Progenitor cell of endocrine pancreas (in vitro differentiated cells): Measurements from ENCODE around the gene ADCY3. TPM values are rescaled to one million over a fixed set of nuclear protein-coding genes. Genes with fewer than 3 reads are reported as not detected.

ENCODE experiments used
- DNase-seq: peaks from one replicate; pipeline ENCODE4 v3.0.0; 2021; ENCODE audit warnings: low spot score; ENCODE audit not compliant: unreplicated experiment
- H3K27ac Mint-ChIP-seq: 2 replicates; pipeline ENCODE4 v1.8.0; 2021; ENCODE audit warnings: mild to moderate bottlenecking, moderate library complexity, mixed read lengths
- H3K27me3 Mint-ChIP-seq: 2 replicates; pipeline ENCODE4 v1.8.0; 2021; ENCODE audit warnings: mixed read lengths
- H3K36me3 Mint-ChIP-seq: 2 replicates; pipeline ENCODE4 v1.8.0; 2022; ENCODE audit warnings: mixed read lengths; ENCODE audit not compliant: insufficient read depth
- H3K4me1 Mint-ChIP-seq: 2 replicates; pipeline ENCODE4 v1.8.0; 2021; ENCODE audit warnings: low read depth, mixed read lengths
- H3K4me3 Mint-ChIP-seq: 2 replicates; pipeline ENCODE4 v1.8.0; 2021; ENCODE audit warnings: low read depth, mild to moderate bottlenecking, moderate library complexity, mixed read lengths
- H3K9me3 Mint-ChIP-seq: 2 replicates; pipeline ENCODE4 v1.8.0; 2021; ENCODE audit warnings: low read depth, mixed read lengths
- total RNA-seq: library from RNA; stranded (reverse); gene quantifications from 2 replicates; pipeline ENCODE4 v1.2.1, GENCODE V29; 2021
- TF ChIP-seq, protein P1 (sequence below): fragments of 200-600 bp; sonication (generic); IDR thresholded peaks from one replicate; pipeline ENCODE4 v1.5.0; 2021; ENCODE audit warnings: antibody characterized with exemption, mild to moderate bottlenecking; ENCODE audit not compliant: unreplicated experiment

ADCY3 gene
- total RNA-seq, 1 donor from 2014 or later, result 22.6 TPM

DNA sequence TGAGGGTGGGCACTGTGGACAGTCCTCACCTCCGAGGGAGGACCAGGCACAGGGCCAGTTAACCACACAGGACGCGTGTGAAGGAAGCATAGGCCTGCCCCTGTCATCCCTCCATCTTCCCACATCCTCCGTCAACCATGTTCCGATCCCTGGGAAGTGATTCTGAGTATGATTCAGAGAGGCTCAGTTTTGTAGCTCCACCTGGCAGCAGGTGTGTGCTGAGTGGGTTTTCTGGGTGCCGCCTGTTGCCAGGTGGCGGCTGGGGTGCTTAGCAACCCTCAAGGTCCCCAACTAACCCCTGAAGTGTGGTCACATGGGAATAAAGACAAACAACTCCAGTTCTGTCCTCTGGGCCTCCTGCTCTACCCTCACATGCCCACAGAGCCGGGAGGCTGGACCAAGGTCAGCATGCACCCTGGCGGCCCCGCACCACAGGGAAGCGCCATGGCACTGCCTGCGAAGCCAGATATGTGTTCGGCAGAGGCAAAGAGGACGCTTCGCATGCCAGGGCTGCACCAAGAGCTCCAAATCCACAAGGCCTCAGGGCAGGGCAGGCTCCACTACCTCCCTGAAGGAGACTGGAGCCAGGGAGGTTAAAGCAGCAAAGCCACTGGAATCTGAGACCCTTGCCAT lies 60.0 kb downstream of the ADCY3 start:
- Mint-ChIP-seq H3K9me3 (no peaks in the 10 kb centered on the region), H3K4me3 (no peak overlapping the region), H3K27ac (no peak overlapping the region), H3K4me1 (no peaks in the 10 kb centered on the region), H3K27me3 (no peaks in the 10 kb centered on the region), H3K36me3 (no peaks in the 10 kb centered on the region)
- TF ChIP-seq, protein P1, sequence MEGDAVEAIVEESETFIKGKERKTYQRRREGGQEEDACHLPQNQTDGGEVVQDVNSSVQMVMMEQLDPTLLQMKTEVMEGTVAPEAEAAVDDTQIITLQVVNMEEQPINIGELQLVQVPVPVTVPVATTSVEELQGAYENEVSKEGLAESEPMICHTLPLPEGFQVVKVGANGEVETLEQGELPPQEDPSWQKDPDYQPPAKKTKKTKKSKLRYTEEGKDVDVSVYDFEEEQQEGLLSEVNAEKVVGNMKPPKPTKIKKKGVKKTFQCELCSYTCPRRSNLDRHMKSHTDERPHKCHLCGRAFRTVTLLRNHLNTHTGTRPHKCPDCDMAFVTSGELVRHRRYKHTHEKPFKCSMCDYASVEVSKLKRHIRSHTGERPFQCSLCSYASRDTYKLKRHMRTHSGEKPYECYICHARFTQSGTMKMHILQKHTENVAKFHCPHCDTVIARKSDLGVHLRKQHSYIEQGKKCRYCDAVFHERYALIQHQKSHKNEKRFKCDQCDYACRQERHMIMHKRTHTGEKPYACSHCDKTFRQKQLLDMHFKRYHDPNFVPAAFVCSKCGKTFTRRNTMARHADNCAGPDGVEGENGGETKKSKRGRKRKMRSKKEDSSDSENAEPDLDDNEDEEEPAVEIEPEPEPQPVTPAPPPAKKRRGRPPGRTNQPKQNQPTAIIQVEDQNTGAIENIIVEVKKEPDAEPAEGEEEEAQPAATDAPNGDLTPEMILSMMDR, result no peak
- no peak for DNase-seq

DNA sequence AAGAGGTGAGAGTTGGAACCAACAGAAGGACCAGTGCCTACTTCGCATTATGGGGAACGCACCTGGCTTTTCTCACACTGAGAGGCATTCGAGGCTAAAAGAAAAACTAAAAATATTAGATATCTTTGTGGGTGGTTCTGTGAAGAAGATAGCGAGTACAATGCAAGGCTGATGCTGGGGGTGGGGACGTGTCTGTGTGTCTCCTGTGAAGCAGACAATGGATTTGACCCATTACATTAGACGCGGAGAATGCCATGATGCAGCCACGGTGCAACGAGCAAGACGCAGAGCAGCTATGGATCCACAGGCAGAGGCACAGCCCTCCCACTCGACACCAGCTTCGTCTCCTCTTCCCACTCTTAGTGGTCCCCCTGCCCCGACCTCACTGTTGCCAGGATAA lies 61.0 kb downstream of the ADCY3 start:
- H3K27ac Mint-ChIP-seq, result peak overlapping the region; percentile 24
- TF ChIP-seq, protein P1, result no peak
- no peaks in the 10 kb centered on the region for H3K27me3 Mint-ChIP-seq
- no peaks in the 10 kb centered on the region for H3K9me3 Mint-ChIP-seq
- no peaks in the 10 kb centered on the region for H3K36me3 Mint-ChIP-seq
- H3K4me3 Mint-ChIP-seq, result no peak overlapping the region
- H3K4me1 Mint-ChIP-seq, result no peaks in the 10 kb centered on the region
- no peak for DNase-seq

DNA sequence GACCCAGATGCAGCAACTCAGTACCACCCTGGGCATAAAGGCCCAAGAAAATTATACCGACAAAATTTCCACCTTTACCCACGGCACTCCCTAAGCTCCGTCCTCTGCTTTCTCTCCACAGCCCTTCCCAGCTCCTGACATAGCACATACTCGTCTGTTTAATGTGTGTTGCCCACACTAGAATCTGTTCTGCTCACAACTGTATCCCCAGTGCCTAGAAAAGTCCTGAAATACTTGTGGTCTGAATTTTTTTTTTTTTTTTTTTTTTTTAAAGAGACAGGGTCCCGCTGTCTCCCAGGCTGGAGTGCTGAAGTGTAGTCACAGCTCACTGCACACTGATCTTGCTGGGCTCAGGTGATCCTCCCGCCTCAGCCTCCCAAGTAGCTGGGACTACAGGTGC lies 62.3 kb downstream of the ADCY3 start:
- Mint-ChIP-seq H3K9me3 (no peaks in the 10 kb centered on the region), H3K36me3 (no peaks in the 10 kb centered on the region), H3K4me3 (no peak overlapping the region), H3K27ac (no peak overlapping the region), H3K27me3 (no peaks in the 10 kb centered on the region), H3K4me1 (no peaks in the 10 kb centered on the region)
- TF ChIP-seq, protein P1, result no peak
- no peak for DNase-seq

DNA sequence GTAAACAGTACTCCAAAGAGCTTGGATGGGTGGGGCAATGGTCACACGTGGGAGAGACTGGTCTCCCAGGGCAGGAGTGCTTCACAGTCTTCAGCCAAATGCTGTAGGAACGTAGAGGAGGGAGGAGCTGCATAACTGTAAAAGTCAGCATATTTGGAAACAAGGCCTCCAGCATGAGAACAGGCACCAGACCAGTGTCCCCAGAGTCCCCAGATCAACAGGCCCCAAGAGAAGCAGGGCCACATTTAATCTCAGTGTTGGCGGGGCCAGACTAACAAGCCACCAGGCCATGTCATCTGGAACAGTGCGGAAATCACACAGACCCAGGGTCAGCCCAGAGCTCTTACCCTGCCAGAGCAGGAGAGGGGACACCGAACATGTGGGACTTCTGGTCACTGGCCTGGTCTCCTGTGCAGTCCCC lies 63.2 kb downstream of the ADCY3 start:
- Mint-ChIP-seq H3K4me1 (no peaks in the 10 kb centered on the region), H3K36me3 (no peaks in the 10 kb centered on the region), H3K4me3 (no peak overlapping the region), H3K27ac (no peak overlapping the region), H3K27me3 (no peaks in the 10 kb centered on the region), H3K9me3 (no peaks in the 10 kb centered on the region)
- DNase-seq, result no peak
- TF ChIP-seq, protein P1, result no peak

DNA sequence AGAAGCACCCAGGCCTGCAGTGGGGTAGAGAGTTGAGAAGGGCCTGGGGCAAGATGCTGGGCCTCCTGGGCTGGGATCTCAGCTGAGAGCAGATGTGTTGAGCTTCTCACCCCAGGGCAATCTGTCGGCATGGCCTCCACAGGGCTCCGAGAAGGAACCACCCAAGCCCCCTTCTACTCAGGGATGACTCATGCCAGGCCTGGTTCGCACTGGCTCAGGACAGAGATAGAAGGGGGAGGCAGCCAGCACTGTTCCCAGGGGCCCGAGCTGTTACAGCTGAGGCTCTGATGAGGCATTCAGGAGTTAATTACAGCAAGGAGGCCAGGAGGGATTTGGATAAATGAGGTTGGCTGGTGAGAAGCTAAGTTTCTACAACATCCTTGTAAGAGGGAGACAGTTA lies 64.3 kb downstream of the ADCY3 start:
- H3K27ac Mint-ChIP-seq, result no peak overlapping the region
- H3K4me1 Mint-ChIP-seq, result no peaks in the 10 kb centered on the region
- no peak for DNase-seq
- TF ChIP-seq, protein P1, result no peak
- no peaks in the 10 kb centered on the region for H3K9me3 Mint-ChIP-seq
- H3K4me3 Mint-ChIP-seq, result no peak overlapping the region
- peaks cover 1% of the 10 kb centered on the region for H3K36me3 Mint-ChIP-seq
- no peaks in the 10 kb centered on the region for H3K27me3 Mint-ChIP-seq
